Dedifferentiated amniotic fluid mesenchymal stem cell (primary cell): ENCODE measurements around the gene ALS2CL.
A peak's percentile ranks its signal among the peaks of the same experiment; 100 is the strongest.
"Not testable (repeated sequence)": the region's sequence is repeated elsewhere in the genome, so short reads cannot be mapped to it uniquely, and the experiment has no call there.

ENCODE experiments used
- DNase-seq: peaks from one replicate; pipeline ENCODE4 v3.0.0-alpha.2; 2016; ENCODE audit errors: extremely low spot score

The ALS2CL gene

GRCh38 chr3:46693038-46693891 is at the start of gene ALS2CL:
Gene ALS2CL, minus strand, starts transcription at chr3:46693679. Its CDS starts 4,239 bp downstream, at chr3:46689440.
- DNase-seq, result no peak

GRCh38 chr3:46742992-46743585 is 49.6 kb upstream of the ALS2CL start:
- no peak for DNase-seq

GRCh38 chr3:46739565-46739964 is 46.1 kb upstream of the ALS2CL start:
- DNase-seq, result not testable (repeated sequence)

- no peak for DNase-seq
Observed at GRCh38 chr3:46737329-46737731, 43.9 kb upstream of the ALS2CL start.

- no peak for DNase-seq
Observed at GRCh38 chr3:46736006-46736872, 42.8 kb upstream of the ALS2CL start.

- no peak for DNase-seq
Observed at GRCh38 chr3:46734773-46735172, 41.3 kb upstream of the ALS2CL start.

- no peak for DNase-seq
Observed at GRCh38 chr3:46733026-46733800, 39.7 kb upstream of the ALS2CL start.

GRCh38 chr3:46731795-46732194 is 38.3 kb upstream of the ALS2CL start:
- DNase-seq, result no peak

- no peak for DNase-seq
Observed at GRCh38 chr3:46730819-46731218, 37.3 kb upstream of the ALS2CL start.

GRCh38 chr3:46729038-46729437 is 35.6 kb upstream of the ALS2CL start:
- DNase-seq, result no peak

GRCh38 chr3:46725621-46726314 is 32.3 kb upstream of the ALS2CL start:
- peak; percentile 15 for DNase-seq

GRCh38 chr3:46724424-46724823 is 30.9 kb upstream of the ALS2CL start:
- no peak for DNase-seq

GRCh38 chr3:46722443-46722842 is 29.0 kb upstream of the ALS2CL start:
- DNase-seq, result no peak

- DNase-seq, result no peak
Observed at GRCh38 chr3:46721009-46721408, 27.5 kb upstream of the ALS2CL start.

- DNase-seq, result no peak
Observed at GRCh38 chr3:46719735-46720271, 26.3 kb upstream of the ALS2CL start.

GRCh38 chr3:46719044-46719565 is 25.6 kb upstream of the ALS2CL start:
- no peak for DNase-seq

- no peak for DNase-seq
Observed at GRCh38 chr3:46717447-46718231, 24.2 kb upstream of the ALS2CL start, which contains the start of gene PRSS50. Gene PRSS50, minus strand, starts transcription at chr3:46717869. Its CDS starts 45 bp downstream, at chr3:46717824.

- no peak for DNase-seq
Observed at GRCh38 chr3:46716461-46717441, 23.3 kb upstream of the ALS2CL start.
